GM21447 (cell line): Measurements from ENCODE around the gene DHTKD1.
"Not testable (repeated sequence)": the region's sequence is repeated elsewhere in the genome, so short reads cannot be mapped to it uniquely, and the experiment has no call there.

Source experiments
- ATAC-seq: cut with Tn5 transposase; IDR thresholded peaks from one replicate; pipeline ENCODE4 v1.9.1; 2021; ENCODE audit not compliant: unreplicated experiment

The DHTKD1 gene

GRCh38 chr10:12063483-12063818 is 5.3 kb upstream of the DHTKD1 start:
- ATAC-seq: no peak

- no peak for ATAC-seq
These were observed 1.4 kb upstream of the DHTKD1 start for GRCh38 chr10:12067336-12067735.

- not testable (repeated sequence) for ATAC-seq
These were observed 2.7 kb downstream of the DHTKD1 start for GRCh38 chr10:12071441-12071840.

GRCh38 chr10:12073526-12073925 is 4.8 kb downstream of the DHTKD1 start:
- no peak for ATAC-seq

- ATAC-seq: peak; percentile 37
These were observed 8.9 kb downstream of the DHTKD1 start for GRCh38 chr10:12077580-12078180.

GRCh38 chr10:12081470-12081869 is 12.7 kb downstream of the DHTKD1 start:
- no peak for ATAC-seq

GRCh38 chr10:12081879-12082557 is 13.3 kb downstream of the DHTKD1 start:
- ATAC-seq: no peak

GRCh38 chr10:12088919-12089318 is 20.2 kb downstream of the DHTKD1 start:
- ATAC-seq: no peak

GRCh38 chr10:12091421-12091820 is 22.7 kb downstream of the DHTKD1 start:
- no peak for ATAC-seq

GRCh38 chr10:12097361-12097760 is 28.6 kb downstream of the DHTKD1 start:
- not testable (repeated sequence) for ATAC-seq

GRCh38 chr10:12097791-12098190 is 29.0 kb downstream of the DHTKD1 start:
- no peak for ATAC-seq

GRCh38 chr10:12098966-12099365 is 30.2 kb downstream of the DHTKD1 start:
- ATAC-seq: no peak

- no peak for ATAC-seq
These were observed 35.0 kb downstream of the DHTKD1 start for GRCh38 chr10:12103802-12104201.

- ATAC-seq: no peak
These were observed 39.0 kb downstream of the DHTKD1 start for GRCh38 chr10:12107781-12108180.

- ATAC-seq: no peak
These were observed 40.5 kb downstream of the DHTKD1 start for GRCh38 chr10:12109286-12109685.

GRCh38 chr10:12111528-12111927 is 42.8 kb downstream of the DHTKD1 start:
- no peak for ATAC-seq

- ATAC-seq: no peak
These were observed 44.9 kb downstream of the DHTKD1 start for GRCh38 chr10:12113627-12114026.

- no peak for ATAC-seq
These were observed 52.9 kb downstream of the DHTKD1 start for GRCh38 chr10:12121673-12122072.

GRCh38 chr10:12129222-12130111 is 60.7 kb downstream of the DHTKD1 start, which contains the start of gene SEC61A2:
TSS of gene SEC61A2 (plus strand) at chr10:12129677. CDS start at chr10:12129788, 111 bp downstream.
- ATAC-seq: peak; percentile 85

- ATAC-seq: peak; percentile 50
These were observed 61.6 kb downstream of the DHTKD1 start for GRCh38 chr10:12130237-12130872.

- no peak for ATAC-seq
These were observed 66.9 kb downstream of the DHTKD1 start for GRCh38 chr10:12135631-12136030.
